Mesendoderm (in vitro differentiated cells): ENCODE measurements around the gene CAMTA1.

Experiments
- DNase-seq: peaks from one replicate; pipeline ENCODE4 v3.0.0; 2013
- H2AK5ac ChIP-seq: 2 replicates; pipeline ENCODE4 v1.6.1; 2013; ENCODE audit warnings: low read length, inconsistent platforms
- H2BK120ac ChIP-seq: 2 replicates; pipeline ENCODE4 v1.6.1; 2013; ENCODE audit warnings: low read depth, mild to moderate bottlenecking, low read length, moderate library complexity, mixed read lengths
- H2BK15ac ChIP-seq: replicated peaks from 2 replicates; pipeline ENCODE4 v1.6.1; 2013; ENCODE audit warnings: low read depth, mild to moderate bottlenecking, moderate library complexity
- H2BK5ac ChIP-seq: 2 replicates; pipeline ENCODE4 v1.6.1; 2013; ENCODE audit warnings: low read length, inconsistent platforms
- H3K18ac ChIP-seq: 2 replicates; pipeline ENCODE4 v1.6.1; 2013; ENCODE audit warnings: mild to moderate bottlenecking, low read length, mixed read lengths
- H3K23ac ChIP-seq: one replicate; pipeline ENCODE4 v1.6.1; 2013; ENCODE audit warnings: low read length
- H3K27ac ChIP-seq: 2 replicates; pipeline ENCODE4 v1.5.1; 2013; ENCODE audit warnings: low read depth, mild to moderate bottlenecking, inconsistent platforms, low read length, moderate library complexity
- H3K27me3 ChIP-seq: 2 replicates; pipeline ENCODE4 v1.6.1; 2013; ENCODE audit warnings: low read length, control low read depth, mild to moderate bottlenecking, inconsistent platforms; ENCODE audit not compliant: insufficient read depth, poor library complexity
- H3K36me3 ChIP-seq: 2 replicates; pipeline ENCODE4 v1.6.1; 2013; ENCODE audit warnings: low read length, inconsistent platforms; ENCODE audit not compliant: control insufficient read depth, insufficient read depth
- H3K4ac ChIP-seq: one replicate; pipeline ENCODE4 v1.6.1; 2013; ENCODE audit warnings: low read depth, mild to moderate bottlenecking, low read length, moderate library complexity
- H3K4me1 ChIP-seq: 2 replicates; pipeline ENCODE4 v1.6.1; 2013; ENCODE audit warnings: low read depth, low read length, inconsistent platforms; ENCODE audit not compliant: control insufficient read depth
- H3K4me2 ChIP-seq: 2 replicates; pipeline ENCODE4 v1.6.1; 2013; ENCODE audit warnings: low read length
- H3K4me3 ChIP-seq: 2 replicates; pipeline ENCODE4 v1.5.1; 2013; ENCODE audit warnings: mild to moderate bottlenecking, low read length
- H3K56ac ChIP-seq: one replicate; pipeline ENCODE4 v1.6.1; 2013; ENCODE audit warnings: low read length
- H3K79me1 ChIP-seq: 2 replicates; pipeline ENCODE4 v1.6.1; 2013; ENCODE audit warnings: low read length, inconsistent platforms
- H3K79me2 ChIP-seq: 2 replicates; pipeline ENCODE4 v1.6.1; 2013; ENCODE audit warnings: mild to moderate bottlenecking, low read length; ENCODE audit not compliant: control insufficient read depth, insufficient read depth
- H3K9ac ChIP-seq: 2 replicates; pipeline ENCODE4 v1.6.1; 2013; ENCODE audit warnings: low read length, inconsistent platforms
- H4K5ac ChIP-seq: one replicate; pipeline ENCODE4 v1.6.1; 2013; ENCODE audit warnings: low read length
- H4K8ac ChIP-seq: one replicate; pipeline ENCODE4 v1.6.1; 2013; ENCODE audit warnings: low read depth, mild to moderate bottlenecking, control low read depth, low read length, moderate library complexity
- WGBS: extraction: QIAGEN DNeasy Blood & Tissue Kit; methylation state at CpG from one replicate; pipeline ENCODE4 v1.1.7; 2013; ENCODE audit warnings: low lambda C conversion rate, missing lambda C conversion rate; ENCODE audit not compliant: insufficient coverage; ENCODE audit errors: extremely low coverage; 5-methylcytosine and 5-hydroxymethylcytosine counted together

CAMTA1 gene

GRCh38 chr1:7050751-7051665 lies 265.8 kb downstream of the CAMTA1 start:
- WGBS: no CpG with 5 or more reads among the region's 32 CpGs
- H3K18ac ChIP-seq: no peak overlapping the region
- no peak overlapping the region for H2BK15ac ChIP-seq
- H3K79me2 ChIP-seq: no peaks in the 10 kb centered on the region
- DNase-seq: no peak
- no peak overlapping the region for H3K4me2 ChIP-seq
- H3K36me3 ChIP-seq: no peaks in the 10 kb centered on the region
- H3K4me3 ChIP-seq: no peak overlapping the region
- no peak overlapping the region for H3K23ac ChIP-seq
- H3K27ac ChIP-seq: no peak overlapping the region
- H4K5ac ChIP-seq: no peak overlapping the region
- H3K27me3 ChIP-seq: no peaks in the 10 kb centered on the region
- H2AK5ac ChIP-seq: no peak overlapping the region
- no peak overlapping the region for H3K9ac ChIP-seq
- H2BK120ac ChIP-seq: no peak overlapping the region
- no peaks in the 10 kb centered on the region for H3K79me1 ChIP-seq
- no peak overlapping the region for H2BK5ac ChIP-seq
- no peak overlapping the region for H3K4ac ChIP-seq
- H3K4me1 ChIP-seq: no peaks in the 10 kb centered on the region
- no peak overlapping the region for H4K8ac ChIP-seq
- no peak overlapping the region for H3K56ac ChIP-seq

GRCh38 chr1:7052701-7053100 lies 267.4 kb downstream of the CAMTA1 start:
- Histone ChIP-seq H3K4me3 (no peak overlapping the region), H3K4me2 (no peak overlapping the region), H3K23ac (no peak overlapping the region), H3K4ac (no peak overlapping the region), H3K27me3 (no peaks in the 10 kb centered on the region), H3K4me1 (no peaks in the 10 kb centered on the region), H4K8ac (no peak overlapping the region), H4K5ac (no peak overlapping the region), H3K18ac (no peak overlapping the region), H2BK120ac (no peak overlapping the region), H3K36me3 (no peaks in the 10 kb centered on the region), H2BK15ac (no peak overlapping the region), H3K79me2 (no peaks in the 10 kb centered on the region), H3K9ac (no peak overlapping the region), H3K56ac (no peak overlapping the region), H3K79me1 (no peaks in the 10 kb centered on the region), H2AK5ac (no peak overlapping the region), H3K27ac (no peak overlapping the region), H2BK5ac (no peak overlapping the region)
- WGBS: no CpG with 5 or more reads among the region's 13 CpGs
- DNase-seq: no peak

- Histone ChIP-seq H2BK5ac (no peak overlapping the region), H3K4me3 (no peak overlapping the region), H2BK15ac (no peak overlapping the region), H3K36me3 (no peaks in the 10 kb centered on the region), H3K27ac (no peak overlapping the region), H3K79me2 (no peaks in the 10 kb centered on the region), H3K79me1 (no peaks in the 10 kb centered on the region), H3K4me1 (no peaks in the 10 kb centered on the region), H3K56ac (no peak overlapping the region), H4K5ac (no peak overlapping the region), H3K23ac (no peak overlapping the region), H4K8ac (no peak overlapping the region), H3K9ac (no peak overlapping the region), H2AK5ac (no peak overlapping the region), H3K27me3 (no peaks in the 10 kb centered on the region), H3K4me2 (no peak overlapping the region), H3K18ac (no peak overlapping the region), H3K4ac (no peak overlapping the region), H2BK120ac (no peak overlapping the region)
- no peak for DNase-seq
- WGBS: no CpG with 5 or more reads among the region's 12 CpGs
Observed at GRCh38 chr1:7060745-7061144, 275.5 kb downstream of the CAMTA1 start.

- no peak overlapping the region for H3K56ac ChIP-seq
- no peak for DNase-seq
- H3K27ac ChIP-seq: no peak overlapping the region
- H3K4me3 ChIP-seq: no peak overlapping the region
- no peak overlapping the region for H3K4ac ChIP-seq
- H2BK120ac ChIP-seq: no peak overlapping the region
- no peak overlapping the region for H3K18ac ChIP-seq
- H4K8ac ChIP-seq: no peak overlapping the region
- no peak overlapping the region for H2BK15ac ChIP-seq
- H3K23ac ChIP-seq: no peak overlapping the region
- no peak overlapping the region for H2BK5ac ChIP-seq
- H3K4me2 ChIP-seq: no peak overlapping the region
- H3K27me3 ChIP-seq: no peaks in the 10 kb centered on the region
- no peak overlapping the region for H4K5ac ChIP-seq
- no peaks in the 10 kb centered on the region for H3K4me1 ChIP-seq
- H3K79me1 ChIP-seq: no peaks in the 10 kb centered on the region
- H2AK5ac ChIP-seq: no peak overlapping the region
- H3K9ac ChIP-seq: no peak overlapping the region
- no CpG with 5 or more reads among the region's 32 CpGs for WGBS
- no peaks in the 10 kb centered on the region for H3K36me3 ChIP-seq
- no peaks in the 10 kb centered on the region for H3K79me2 ChIP-seq
Observed at GRCh38 chr1:7062346-7063061, 277.2 kb downstream of the CAMTA1 start.

- no peaks in the 10 kb centered on the region for H3K79me1 ChIP-seq
- no peak overlapping the region for H4K8ac ChIP-seq
- H4K5ac ChIP-seq: no peak overlapping the region
- H3K23ac ChIP-seq: no peak overlapping the region
- no peaks in the 10 kb centered on the region for H3K27me3 ChIP-seq
- H3K27ac ChIP-seq: no peak overlapping the region
- no peak overlapping the region for H3K4me3 ChIP-seq
- no peak overlapping the region for H2BK5ac ChIP-seq
- DNase-seq: no peak
- no peaks in the 10 kb centered on the region for H3K79me2 ChIP-seq
- H2AK5ac ChIP-seq: no peak overlapping the region
- H3K4ac ChIP-seq: no peak overlapping the region
- no peak overlapping the region for H2BK15ac ChIP-seq
- no peaks in the 10 kb centered on the region for H3K4me1 ChIP-seq
- H3K18ac ChIP-seq: no peak overlapping the region
- H3K56ac ChIP-seq: no peak overlapping the region
- no peak overlapping the region for H3K4me2 ChIP-seq
- no peak overlapping the region for H2BK120ac ChIP-seq
- H3K36me3 ChIP-seq: no peaks in the 10 kb centered on the region
- WGBS: no CpG with 5 or more reads among the region's 1 CpG
- H3K9ac ChIP-seq: no peak overlapping the region
Observed at GRCh38 chr1:7063981-7064380, 278.7 kb downstream of the CAMTA1 start.
